ENCODE measurements around the gene PRKN.

PRKN gene

GRCh38 chr6:162615016-162615705 is 112.4 kb downstream of the PRKN start:
- DNase-seq (ENCODE audit: low read depth in 2 of 2) = no peak

GRCh38 chr6:162613310-162613709 is 114.3 kb downstream of the PRKN start:
- DNase-seq (ENCODE audit: low read depth in 2 of 2) = no peak

- DNase-seq (ENCODE audit: low read depth in 2 of 2) = no peak
Observed at GRCh38 chr6:162612613-162613012, 115.0 kb downstream of the PRKN start.

GRCh38 chr6:162610351-162610750 is 117.2 kb downstream of the PRKN start:
- DNase-seq (ENCODE audit: low read depth in 2 of 2) = no peak

GRCh38 chr6:162605881-162606280 is 121.7 kb downstream of the PRKN start:
- DNase-seq (ENCODE audit: low read depth in 2 of 2) = no peak

- no peak for DNase-seq (ENCODE audit: low read depth in 2 of 2)
Observed at GRCh38 chr6:162603231-162604015, 124.1 kb downstream of the PRKN start.

GRCh38 chr6:162602759-162603158 is 124.8 kb downstream of the PRKN start:
- no peak for DNase-seq (ENCODE audit: low read depth in 2 of 2)

GRCh38 chr6:162596676-162597075 is 130.9 kb downstream of the PRKN start:
- no peak for DNase-seq (ENCODE audit: low read depth in 2 of 2)

GRCh38 chr6:162591517-162591916 is 136.0 kb downstream of the PRKN start:
- no peak for DNase-seq (ENCODE audit: low read depth in 2 of 2)

- no peak for DNase-seq (ENCODE audit: low read depth in 2 of 2)
Observed at GRCh38 chr6:162581988-162582780, 145.4 kb downstream of the PRKN start.

GRCh38 chr6:162580619-162581018 is 146.9 kb downstream of the PRKN start:
- DNase-seq (ENCODE audit: low read depth in 2 of 2) = no peak

GRCh38 chr6:162576016-162576415 is 151.6 kb downstream of the PRKN start:
- no peak for DNase-seq (ENCODE audit: low read depth in 2 of 2)

GRCh38 chr6:162572240-162572639 is 155.3 kb downstream of the PRKN start:
- DNase-seq (ENCODE audit: low read depth in 2 of 2) = no peak

GRCh38 chr6:162568266-162568665 is 159.3 kb downstream of the PRKN start:
- DNase-seq (ENCODE audit: low read depth in 2 of 2) = no peak

- DNase-seq (ENCODE audit: low read depth in 2 of 2) = no peak
Observed at GRCh38 chr6:162562041-162562440, 165.5 kb downstream of the PRKN start.

GRCh38 chr6:162560891-162561290 is 166.7 kb downstream of the PRKN start:
- no peak for DNase-seq (ENCODE audit: low read depth in 2 of 2)

- DNase-seq (ENCODE audit: low read depth in 2 of 2) = no peak
Observed at GRCh38 chr6:162554531-162554930, 173.0 kb downstream of the PRKN start.

GRCh38 chr6:162546905-162547304 is 180.7 kb downstream of the PRKN start:
- DNase-seq (ENCODE audit: low read depth in 2 of 2) = no peak

- DNase-seq (ENCODE audit: low read depth in 2 of 2) = no peak
Observed at GRCh38 chr6:162543221-162543620, 184.3 kb downstream of the PRKN start.

- DNase-seq (ENCODE audit: low read depth in 2 of 2) = no peak
Observed at GRCh38 chr6:162541019-162541601, 186.5 kb downstream of the PRKN start.

- no peak for DNase-seq (ENCODE audit: low read depth in 2 of 2)
Observed at GRCh38 chr6:162539321-162539720, 188.2 kb downstream of the PRKN start.

GRCh38 chr6:162538643-162539064 is 188.9 kb downstream of the PRKN start:
- DNase-seq (ENCODE audit: low read depth in 2 of 2) = no peak
